AG09319 (cell line): ENCODE data around the gene TRPC4AP.

Experiments used
- DNase-seq: peaks from one replicate; pipeline ENCODE4 v3.0.0-alpha.2; 2010; ENCODE audit warnings: low read depth; ENCODE audit errors: extremely low read depth
- CTCF ChIP-seq: IDR thresholded peaks from 2 replicates; pipeline ENCODE4 v1.5.1; 2011; ENCODE audit warnings: low read depth, mild to moderate bottlenecking, inconsistent platforms, low read length, moderate library complexity

TRPC4AP gene

GRCh38 chr20:35021831-35022230 is 70.8 kb downstream of the TRPC4AP start:
- DNase-seq = no peak
- no peak for TF ChIP-seq CTCF

GRCh38 chr20:35021063-35021462 is 71.5 kb downstream of the TRPC4AP start:
- no peak for DNase-seq
- TF ChIP-seq CTCF = no peak

- DNase-seq = no peak
- no peak for TF ChIP-seq CTCF
Measured at GRCh38 chr20:35020108-35020928, 72.3 kb downstream of the TRPC4AP start.

- no peak for TF ChIP-seq CTCF
- no peak for DNase-seq
Measured at GRCh38 chr20:35018590-35019371, 73.8 kb downstream of the TRPC4AP start.

- DNase-seq = no peak
- TF ChIP-seq CTCF = no peak
Measured at GRCh38 chr20:35017099-35017835, 75.3 kb downstream of the TRPC4AP start.

- no peak for TF ChIP-seq CTCF
- no peak for DNase-seq
Measured at GRCh38 chr20:35015863-35016193, 76.8 kb downstream of the TRPC4AP start.

GRCh38 chr20:35014537-35014936 is 78.1 kb downstream of the TRPC4AP start:
- no peak for DNase-seq
- no peak for TF ChIP-seq CTCF
